Memory B cell (primary cell): ENCODE data around the gene TMC3.

Experiments
- ATAC-seq: fragments of 150-1000 bp; cut with Tn5 transposase; 2 replicates; pipeline ENCODE4 v1.10.0; 2021; ENCODE audit warnings: low read depth, mild to moderate bottlenecking, moderate library complexity
- DNase-seq, 2 donors: peaks; one replicate each; pipeline ENCODE4 v3.0.0; 2022; ENCODE audit warnings: low spot score in 2 of 2
- H3K27ac Mint-ChIP-seq: one replicate; pipeline ENCODE4 v1.8.0; 2022; ENCODE audit warnings: mild to moderate bottlenecking, moderate library complexity, mixed read lengths
- H3K27me3 Mint-ChIP-seq: one replicate; pipeline ENCODE4 v1.8.0; 2022; ENCODE audit warnings: mixed read lengths
- H3K36me3 Mint-ChIP-seq: one replicate; pipeline ENCODE4 v1.8.0; 2022; ENCODE audit warnings: mild to moderate bottlenecking, mixed read lengths
- H3K4me1 Mint-ChIP-seq: one replicate; pipeline ENCODE4 v1.8.0; 2022; ENCODE audit warnings: mixed read lengths
- H3K4me3 Mint-ChIP-seq: one replicate; pipeline ENCODE4 v1.8.0; 2022; ENCODE audit warnings: mild to moderate bottlenecking, moderate library complexity, mixed read lengths
- H3K9me3 Mint-ChIP-seq: one replicate; pipeline ENCODE4 v1.8.0; 2022; ENCODE audit warnings: mixed read lengths

TMC3 gene

DNA sequence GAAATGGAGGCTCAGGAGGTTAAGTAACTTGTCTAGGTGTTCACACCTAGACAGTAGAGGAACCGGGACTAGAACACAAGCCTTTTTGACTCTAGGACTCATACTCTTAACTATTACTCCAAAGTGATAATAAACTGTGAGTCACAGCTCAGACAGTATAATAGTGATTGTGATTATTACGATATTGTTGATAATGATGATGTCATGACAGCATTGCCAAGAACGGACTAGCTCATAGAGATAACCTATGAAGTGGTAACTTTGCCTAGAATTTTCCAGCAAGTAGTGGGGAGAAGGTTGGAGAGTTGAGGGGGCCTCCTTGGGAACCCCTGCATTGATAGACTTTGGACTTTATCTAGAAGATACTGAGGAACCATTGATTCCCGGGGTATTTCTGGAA is 84.1 kb downstream of the TMC3 start:
- Mint-ChIP-seq H3K4me3 (no peak overlapping the region), H3K36me3 (peaks cover 5% of the 10 kb centered on the region), H3K4me1 (peaks cover 66% of the 10 kb centered on the region), H3K27me3 (no peaks in the 10 kb centered on the region), H3K9me3 (peaks cover 5% of the 10 kb centered on the region), H3K27ac (peak overlapping the region; percentile 100)
- DNase-seq (no peak), ATAC-seq (no peak)

DNA sequence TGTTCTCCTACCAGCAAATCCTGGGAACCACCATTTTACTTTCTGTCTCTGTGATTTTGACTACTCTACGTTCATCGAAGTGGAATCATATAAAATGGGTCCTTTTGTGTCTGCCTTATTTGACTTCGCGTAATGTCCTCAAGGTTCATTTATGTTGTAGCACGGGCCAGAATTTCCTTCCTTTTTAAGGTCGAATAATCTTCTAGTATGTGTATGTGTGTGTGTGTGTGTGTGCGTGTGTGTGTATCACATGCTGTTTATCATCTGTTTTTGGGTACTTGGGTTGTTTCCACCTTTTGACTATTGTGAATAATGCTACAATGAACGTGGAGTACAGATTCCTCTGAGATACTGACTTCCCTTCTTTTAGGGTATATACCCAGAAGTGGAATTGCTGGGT is 85.4 kb downstream of the TMC3 start:
- Mint-ChIP-seq H3K4me1 (peaks cover 61% of the 10 kb centered on the region), H3K9me3 (peaks cover 5% of the 10 kb centered on the region), H3K4me3 (peak overlapping the region; percentile 53), H3K27me3 (no peaks in the 10 kb centered on the region), H3K36me3 (peaks cover 3% of the 10 kb centered on the region), H3K27ac (peak overlapping the region; percentile 100)
- no peak for DNase-seq
- peak; percentile 4 for ATAC-seq

DNA sequence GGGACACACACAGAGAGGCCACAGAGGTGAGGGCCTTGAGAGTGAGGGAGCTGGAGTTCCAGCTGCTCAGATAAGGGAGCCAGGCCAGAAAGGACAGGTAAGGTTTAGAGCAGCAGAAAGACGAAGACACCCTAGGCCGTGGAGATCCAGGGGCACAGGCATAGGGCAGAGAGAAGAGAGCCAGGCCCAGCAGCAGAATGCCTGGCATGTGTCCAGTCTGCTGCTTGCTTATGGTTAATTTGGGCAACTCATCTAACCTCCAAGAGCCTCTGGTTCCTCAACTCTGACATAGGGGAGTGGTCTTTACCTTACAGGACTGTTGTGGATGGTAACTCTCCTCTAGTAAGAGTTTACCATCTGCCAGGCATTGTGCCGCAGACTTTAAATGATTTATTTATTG is 86.0 kb downstream of the TMC3 start:
- no peak for ATAC-seq
- H3K27ac Mint-ChIP-seq, result peak overlapping the region; percentile 100
- peak overlapping the region; percentile 22 for H3K4me3 Mint-ChIP-seq
- peaks cover 5% of the 10 kb centered on the region for H3K9me3 Mint-ChIP-seq
- H3K4me1 Mint-ChIP-seq, result peaks cover 61% of the 10 kb centered on the region
- DNase-seq, result no peak
- no peaks in the 10 kb centered on the region for H3K27me3 Mint-ChIP-seq
- peaks cover 3% of the 10 kb centered on the region for H3K36me3 Mint-ChIP-seq

- peak; percentile 41 to 54 for DNase-seq
- H3K4me1 Mint-ChIP-seq, result peaks cover 59% of the 10 kb centered on the region
- no peaks in the 10 kb centered on the region for H3K27me3 Mint-ChIP-seq
- peak overlapping the region; percentile 100 for H3K27ac Mint-ChIP-seq
- ATAC-seq, result peak; percentile 86
- H3K4me3 Mint-ChIP-seq, result peak overlapping the region; percentile 47
- peaks cover 3% of the 10 kb centered on the region for H3K36me3 Mint-ChIP-seq
- H3K9me3 Mint-ChIP-seq, result peaks cover 5% of the 10 kb centered on the region
These were observed 87.3 kb downstream of the TMC3 start for GRCh38 chr15:81286621-81287121.

GRCh38 chr15:81285461-81285860 is 88.6 kb downstream of the TMC3 start:
- ATAC-seq, result no peak
- peak overlapping the region; percentile 72 for H3K4me3 Mint-ChIP-seq
- peak overlapping the region; percentile 100 for H3K27ac Mint-ChIP-seq
- DNase-seq, result no peak
- peaks cover 5% of the 10 kb centered on the region for H3K9me3 Mint-ChIP-seq
- no peaks in the 10 kb centered on the region for H3K27me3 Mint-ChIP-seq
- H3K36me3 Mint-ChIP-seq, result peaks cover 3% of the 10 kb centered on the region
- peaks cover 52% of the 10 kb centered on the region for H3K4me1 Mint-ChIP-seq

GRCh38 chr15:81284256-81285031 is 89.6 kb downstream of the TMC3 start:
- DNase-seq (no peak), ATAC-seq (no peak)
- peak overlapping the region; percentile 100 for H3K27ac Mint-ChIP-seq
- H3K4me1 Mint-ChIP-seq, result peaks cover 49% of the 10 kb centered on the region
- peaks cover 3% of the 10 kb centered on the region for H3K36me3 Mint-ChIP-seq
- no peaks in the 10 kb centered on the region for H3K27me3 Mint-ChIP-seq
- peak overlapping the region; percentile 72 for H3K4me3 Mint-ChIP-seq
- peaks cover 5% of the 10 kb centered on the region for H3K9me3 Mint-ChIP-seq

- Mint-ChIP-seq H3K4me1 (peaks cover 42% of the 10 kb centered on the region), H3K36me3 (peaks cover 4% of the 10 kb centered on the region), H3K27ac (no peak overlapping the region), H3K4me3 (no peak overlapping the region), H3K27me3 (no peaks in the 10 kb centered on the region), H3K9me3 (peaks cover 2% of the 10 kb centered on the region)
- ATAC-seq, result no peak
- no peak for DNase-seq
These were observed 91.1 kb downstream of the TMC3 start for GRCh38 chr15:81282911-81283310.

DNA sequence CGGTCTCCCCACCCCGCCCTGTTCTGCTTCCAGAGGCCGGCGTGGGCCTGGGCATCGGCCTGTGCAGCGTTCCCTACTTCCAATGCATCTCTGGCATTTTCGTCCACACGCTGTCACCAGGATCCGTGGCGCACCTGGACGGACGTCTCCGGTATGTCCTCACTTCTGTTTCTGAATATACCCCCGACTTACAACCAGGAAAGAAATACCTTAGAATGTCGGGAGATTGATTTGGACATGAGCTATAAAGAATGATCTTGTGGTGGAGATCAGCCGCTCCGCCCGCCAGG is 91.5 kb downstream of the TMC3 start:
- peaks cover 39% of the 10 kb centered on the region for H3K4me1 Mint-ChIP-seq

DNA sequence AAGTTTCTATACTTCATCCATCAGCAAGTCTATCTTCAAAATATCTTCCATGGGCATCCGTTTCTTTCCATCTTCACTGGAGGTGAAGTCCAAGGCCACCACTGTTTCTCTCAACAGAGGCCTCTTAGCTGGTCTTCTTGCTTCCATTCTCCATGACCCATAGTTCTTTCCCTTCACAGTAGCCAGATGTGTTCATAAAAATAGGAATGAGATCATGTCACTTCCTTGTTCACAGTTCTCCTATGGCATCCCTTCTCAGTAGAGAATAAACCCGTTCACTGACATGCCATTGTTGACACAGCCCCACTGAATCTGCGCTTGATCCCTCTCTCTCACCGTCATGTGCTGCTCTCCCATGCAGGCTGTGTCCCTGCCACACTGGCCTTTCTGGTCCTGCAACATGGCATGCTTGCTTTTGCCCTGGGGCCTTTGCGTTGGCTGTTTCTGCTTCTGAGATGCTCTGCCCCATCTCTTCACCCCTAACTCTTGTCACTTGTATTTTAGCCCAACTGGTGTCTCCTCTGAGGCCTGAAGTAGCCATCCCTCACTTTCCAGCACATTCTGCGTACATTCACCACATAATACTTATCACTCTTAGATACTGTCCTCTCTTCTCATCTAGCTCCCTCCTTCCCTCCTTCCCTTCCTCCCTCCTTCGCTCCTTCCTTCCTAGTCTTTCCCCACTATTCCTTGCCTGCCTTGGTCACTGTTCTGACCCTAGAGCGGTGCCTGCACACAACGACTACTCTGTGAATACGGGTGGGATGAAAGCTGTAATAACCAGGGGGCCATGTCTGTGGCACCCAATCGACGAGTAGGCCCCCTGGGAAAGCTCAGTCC is 92.0 kb downstream of the TMC3 start:
- H3K4me3 Mint-ChIP-seq, result no peak overlapping the region
- no peaks in the 10 kb centered on the region for H3K27me3 Mint-ChIP-seq

More for the DNA sequence above, 91.5 kb downstream of the TMC3 start:
- peaks cover 2% of the 10 kb centered on the region for H3K9me3 Mint-ChIP-seq
- DNase-seq (no peak), ATAC-seq (no peak)
- peaks cover 4% of the 10 kb centered on the region for H3K36me3 Mint-ChIP-seq
- H3K27ac Mint-ChIP-seq, result no peak overlapping the region
- no peak overlapping the region for H3K4me3 Mint-ChIP-seq
- H3K27me3 Mint-ChIP-seq, result no peaks in the 10 kb centered on the region

GRCh38 chr15:81281456-81281735 is 92.6 kb downstream of the TMC3 start:
- H3K4me1 Mint-ChIP-seq, result peaks cover 29% of the 10 kb centered on the region
- DNase-seq, result no peak
- ATAC-seq, result no peak
- H3K36me3 Mint-ChIP-seq, result peaks cover 4% of the 10 kb centered on the region
- no peak overlapping the region for H3K27ac Mint-ChIP-seq
- peaks cover 4% of the 10 kb centered on the region for H3K9me3 Mint-ChIP-seq
- H3K4me3 Mint-ChIP-seq, result no peak overlapping the region
- no peaks in the 10 kb centered on the region for H3K27me3 Mint-ChIP-seq

More for the DNA sequence above, 92.0 kb downstream of the TMC3 start:
- H3K9me3 Mint-ChIP-seq, result peaks cover 3% of the 10 kb centered on the region
- DNase-seq (no peak), ATAC-seq (no peak)
- peak overlapping the region; percentile 31 for H3K27ac Mint-ChIP-seq
- peaks cover 4% of the 10 kb centered on the region for H3K36me3 Mint-ChIP-seq
- peaks cover 35% of the 10 kb centered on the region for H3K4me1 Mint-ChIP-seq
